Transverse colon (tissue), 4 donors: ENCODE results near the gene KCNS1. TPM values are rescaled to one million over a fixed set of nuclear protein-coding genes. Genes with fewer than 3 reads are reported as not detected.
A peak's percentile ranks its signal among the peaks of the same experiment; 100 is the strongest.
"Not testable (repeated sequence)": the region's sequence is repeated elsewhere in the genome, so short reads cannot be mapped to it uniquely, and the experiment has no call there.

ENCODE experiments used
- DNase-seq: peaks from one replicate; pipeline ENCODE4 v3.0.0-alpha.2; 2019
- H3K27ac ChIP-seq, 4 donors: fragments of 200-600 bp; sonication (generic); 2 replicates each; pipeline ENCODE4 v1.5.1; 2016 to 2018; ENCODE audit warnings: inconsistent platforms in 4 of 4
- H3K27me3 ChIP-seq: fragments of 200-600 bp; sonication (generic); 2 replicates; pipeline ENCODE4 v1.5.1; 2017; ENCODE audit warnings: inconsistent platforms
- H3K36me3 ChIP-seq, 4 donors: fragments of 200-600 bp; sonication (generic); 2 replicates each; pipeline ENCODE4 v1.5.1; 2017 to 2019; ENCODE audit warnings: inconsistent platforms in 4 of 4
- H3K4me1 ChIP-seq, 4 donors: fragments of 200-600 bp; sonication (generic); 2 replicates each; pipeline ENCODE4 v1.5.1; 2017 to 2020; ENCODE audit warnings: inconsistent platforms in 4 of 4
- H3K4me3 ChIP-seq, 4 donors: fragments of 200-600 bp; sonication (generic); 1 replicate in 1 of 4; 2 replicates in 3 of 4; pipeline versions ENCODE4 v1.5.1 to v1.6.1; 2017 to 2019; ENCODE audit warnings: inconsistent platforms in 4 of 4
- H3K9me3 ChIP-seq, 2 donors: fragments of 200-600 bp; sonication (generic); 2 replicates each; pipeline ENCODE4 v1.5.1; 2017 to 2019; ENCODE audit warnings: inconsistent platforms in 2 of 2
- CTCF ChIP-seq, 5 experiments: fragments of 200-600 bp in 3 of 5; fragments of 450-650 bp in 2 of 5; sonication (generic) in 3 of 5; IDR thresholded peaks; 1 replicate in 2 of 5; 2 replicates in 3 of 5; pipeline ENCODE4 v1.5.1; 2016 to 2017; ENCODE audit warnings: antibody characterized with exemption in 5 of 5, inconsistent platforms in 3 of 5, mild to moderate bottlenecking in 2 of 5, moderate library complexity in 1 of 5
- EP300 ChIP-seq: sonication (generic); formaldehyde crosslinking; IDR thresholded peaks from one replicate; pipeline ENCODE4 v1.6.1; 2017; ENCODE audit warnings: antibody characterized with exemption, low read depth
- POLR2A ChIP-seq: fragments of 450-650 bp; IDR thresholded peaks from one replicate; pipeline ENCODE4 v1.6.1; 2016; ENCODE audit warnings: antibody characterized with exemption, mild to moderate bottlenecking, moderate library complexity
- POLR2AphosphoS5 ChIP-seq, 3 donors: sonication (generic); formaldehyde crosslinking; IDR thresholded peaks; one replicate each; pipeline ENCODE4 v1.6.1; 2016; ENCODE audit warnings: antibody characterized with exemption in 3 of 3
- WGBS, 2 donors: methylation state at CpG; one replicate each; pipeline ENCODE4 v1.1.5; 2018; ENCODE audit warnings: low coverage in 1 of 2; 5-methylcytosine and 5-hydroxymethylcytosine counted together
- in situ Hi-C, 4 donors: fragments of 200-750 bp; cut with MboI; loops; one replicate each; pipeline versions ENCODE4 v1.15.0 to v1.15.1; 2017; ENCODE audit warnings: low sequenced_read_pairs in 3 of 4, low pct_ligation_motif_present in 1 of 4, low pct_unique_long_range_greater_than_20kb in 1 of 4
- intact Hi-C: fragments of 100-400 bp; cut with DNase I; formaldehyde crosslinking; loops from one replicate; pipeline ENCODE4 v1.15.1; 2023; ENCODE audit warnings: low total_unique reads
- total RNA-seq, 4 donors: library from RNA; depleted of rRNA; stranded (reverse); fragments of >200 nt; gene quantifications; one replicate each; pipeline ENCODE4 v1.1.0, GENCODE V29; 2016

The KCNS1 gene
- total RNA-seq, 4 donors from 2014 or later, result 0.55 to 0.64 TPM; not detected in 2

DNA sequence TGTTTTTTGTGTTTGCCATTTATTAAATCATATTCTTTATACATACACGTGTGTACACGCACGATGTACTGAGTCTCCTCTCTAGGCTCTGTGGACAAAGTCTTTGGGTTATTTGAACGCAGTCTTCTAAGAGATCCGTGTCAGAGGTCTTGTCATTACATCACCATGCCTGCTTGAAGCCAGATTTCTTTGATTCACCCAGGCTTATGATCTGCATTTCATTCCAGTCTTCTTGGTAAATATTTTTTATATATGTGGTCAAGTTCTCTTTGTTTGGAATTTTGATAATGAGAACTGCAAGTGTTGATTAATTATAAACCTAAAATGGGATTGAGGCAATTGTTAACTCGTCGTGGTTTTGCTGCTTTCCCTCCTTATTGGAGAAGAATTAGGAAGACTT lies 34.6 kb downstream of the KCNS1 start:
- no peaks in the 10 kb centered on the region for H3K36me3 ChIP-seq
- no peak for DNase-seq
- TF ChIP-seq EP300 (no peak), POLR2A (no peak), CTCF (IDR thresholded peaks at IDR 0.05) (no peak), POLR2AphosphoS5 (IDR thresholded peaks at IDR 0.05) (no peak)
- WGBS, 2 donors, result 93 to 94% methylated on average over 7 of the region's 7 CpGs
- H3K9me3 ChIP-seq, result no peaks in the 10 kb centered on the region
- intact Hi-C loops (no loop called here), in situ Hi-C loops (no loop called here)
- H3K27me3 ChIP-seq, result no peaks in the 10 kb centered on the region
- H3K4me3 ChIP-seq, result no peak overlapping the region
- H3K27ac ChIP-seq, result no peak overlapping the region
- H3K4me1 ChIP-seq, result peaks cover 0 to 8% (median 2%) of the 10 kb centered on the region in 4 donors

DNA sequence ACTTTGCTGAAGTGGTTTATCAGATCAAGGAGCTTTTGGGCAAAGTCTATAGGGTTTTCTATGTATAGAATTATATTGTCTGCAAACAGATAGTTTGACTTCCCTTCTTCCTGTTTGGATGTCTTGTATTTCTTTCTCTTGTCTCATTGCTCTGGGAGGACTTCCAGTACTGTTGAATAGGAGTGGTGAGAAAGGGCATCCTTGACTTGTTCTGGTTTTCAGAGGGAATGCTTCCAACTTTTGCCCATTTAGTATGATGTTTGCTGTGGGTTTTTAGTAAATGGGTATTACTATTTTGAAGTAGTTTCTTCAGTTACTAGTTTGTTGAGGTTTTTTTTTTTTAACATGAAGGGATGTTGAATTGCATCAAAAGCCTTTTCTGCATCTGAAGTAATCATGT lies 36.1 kb downstream of the KCNS1 start:
- intact Hi-C loops (no loop called here), in situ Hi-C loops (no loop called here)
- TF ChIP-seq POLR2A (no peak), POLR2AphosphoS5 (IDR thresholded peaks at IDR 0.05) (no peak), CTCF (IDR thresholded peaks at IDR 0.05) (no peak), EP300 (no peak)
- Histone ChIP-seq H3K36me3 (no peaks in the 10 kb centered on the region), H3K4me1 (peaks cover 0 to 8% (median 2%) of the 10 kb centered on the region in 4 donors), H3K27me3 (no peaks in the 10 kb centered on the region), H3K27ac (no peak overlapping the region), H3K9me3 (no peaks in the 10 kb centered on the region), H3K4me3 (no peak overlapping the region)
- no peak for DNase-seq

DNA sequence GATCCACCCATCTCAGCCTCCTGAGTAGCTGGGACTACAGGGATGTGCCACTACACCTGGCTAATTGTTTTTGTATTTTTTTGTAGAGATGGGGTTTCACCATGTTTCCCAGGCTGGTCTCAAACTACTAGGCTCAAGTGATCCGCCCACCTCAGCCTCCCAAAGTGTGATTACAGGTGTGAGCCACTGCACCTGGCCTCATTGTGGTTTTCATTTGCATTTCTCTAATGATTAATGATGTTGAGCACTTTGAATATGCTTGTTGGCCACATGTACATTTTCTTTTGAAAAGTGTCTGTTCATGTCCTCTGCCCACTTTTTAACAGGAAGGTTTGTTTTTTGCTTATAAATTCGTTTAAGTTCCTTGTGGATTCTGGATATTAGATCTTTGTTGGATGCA lies 37.8 kb downstream of the KCNS1 start:
- intact Hi-C loops, H3K9me3 ChIP-seq, H3K4me3 ChIP-seq, H3K36me3 ChIP-seq, H3K4me1 ChIP-seq, H3K27ac ChIP-seq, in situ Hi-C loops, H3K27me3 ChIP-seq: not testable (repeated sequence)
- peak; percentile 44 for DNase-seq
- 85 to 92% methylated on average over 2 of the region's 2 CpGs for WGBS, 2 donors

GRCh38 chr20:45061244-45061643 lies 39.7 kb downstream of the KCNS1 start:
- no peak for DNase-seq
- Histone ChIP-seq H3K36me3 (peaks cover 0 to 7% (median 0%) of the 10 kb centered on the region in 4 donors), H3K4me1 (peaks cover 0 to 10% (median 4%) of the 10 kb centered on the region in 4 donors), H3K27ac (no peak overlapping the region), H3K4me3 (no peak overlapping the region), H3K9me3 (no peaks in the 10 kb centered on the region), H3K27me3 (no peaks in the 10 kb centered on the region)
- intact Hi-C loops, result no loop called here
- 79 to 81% methylated on average over 4 of the region's 4 CpGs for WGBS, 2 donors
- TF ChIP-seq POLR2A, result no peak
- no peak for TF ChIP-seq POLR2AphosphoS5 (IDR thresholded peaks at IDR 0.05)
- no peak for TF ChIP-seq CTCF (IDR thresholded peaks at IDR 0.05)
- TF ChIP-seq EP300, result no peak
- in situ Hi-C loops, result no loop called here

DNA sequence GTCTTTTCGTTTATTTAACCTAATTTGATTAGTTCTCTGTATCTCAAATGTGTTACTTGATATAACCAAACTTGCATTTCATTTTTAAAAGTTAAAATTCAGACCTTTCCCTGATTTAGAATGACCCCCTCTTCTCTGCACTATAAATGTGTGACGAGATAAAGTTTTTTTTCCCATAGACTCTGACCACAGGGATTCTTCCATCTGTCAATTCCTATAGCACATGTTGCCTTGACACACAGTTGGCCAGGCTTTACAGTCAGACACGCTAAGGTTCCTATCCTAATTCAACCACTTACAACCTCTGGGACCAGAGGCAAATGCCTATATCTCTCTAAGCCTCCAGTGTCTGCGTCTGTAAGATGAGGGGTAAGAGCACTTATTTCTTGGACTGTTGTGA lies 40.6 kb downstream of the KCNS1 start:
- no peaks in the 10 kb centered on the region for H3K27me3 ChIP-seq
- no peaks in the 10 kb centered on the region for H3K9me3 ChIP-seq
- DNase-seq, result no peak
- in situ Hi-C loops (no loop called here), intact Hi-C loops (no loop called here)
- H3K4me1 ChIP-seq, result peaks cover 0 to 10% (median 4%) of the 10 kb centered on the region in 4 donors
- no peak overlapping the region for H3K4me3 ChIP-seq
- no peak overlapping the region for H3K27ac ChIP-seq
- WGBS, 2 donors, result 90 to 94% methylated on average over 2 to 4 of the region's 4 CpGs
- TF ChIP-seq POLR2AphosphoS5 (IDR thresholded peaks at IDR 0.05) (no peak), POLR2A (no peak), CTCF (IDR thresholded peaks at IDR 0.05) (no peak), EP300 (no peak)
- peaks cover 0 to 7% (median 0%) of the 10 kb centered on the region in 4 donors for H3K36me3 ChIP-seq
